SK-N-SH treated with all-trans-retinoic acid at 6 μM for 48 hours (cell line): ENCODE data around the gene RPL7A.

ENCODE experiments used
- ARNTL ChIP-seq: fragments of 450-650 bp; formaldehyde crosslinking; IDR thresholded peaks from 2 replicates; pipeline ENCODE4 v1.5.0; 2020; ENCODE audit warnings: low read depth, mild to moderate bottlenecking, moderate library complexity, borderline replicate concordance
- CREB5 ChIP-seq: fragments of 250-450 bp; sonication (Bioruptor Pico); IDR thresholded peaks from 2 replicates; pipeline ENCODE4 v1.5.1; 2020; ENCODE audit warnings: low read depth, mild to moderate bottlenecking, moderate library complexity
- PATZ1 ChIP-seq: fragments of 250-450 bp; sonication (Bioruptor Pico); IDR thresholded peaks from 2 replicates; pipeline ENCODE4 v1.8.0; 2020; ENCODE audit warnings: mild to moderate bottlenecking, moderate library complexity, borderline replicate concordance
- PPARA ChIP-seq: fragments of 250-450 bp; sonication (Bioruptor Pico); IDR thresholded peaks from 2 replicates; pipeline ENCODE4 v1.5.0; 2020; ENCODE audit warnings: mild to moderate bottlenecking, borderline replicate concordance
- ZFP30 ChIP-seq: fragments of 450-650 bp; formaldehyde crosslinking; IDR thresholded peaks from 2 replicates; pipeline ENCODE4 v1.5.0; 2022; ENCODE audit warnings: mild to moderate bottlenecking, moderate library complexity
- ZNF70 ChIP-seq: fragments of 450-650 bp; formaldehyde crosslinking; IDR thresholded peaks from 2 replicates; pipeline ENCODE4 v1.5.0; 2020; ENCODE audit warnings: mild to moderate bottlenecking, moderate library complexity

GRCh38 chr9:133393399-133393798 lies 45.4 kb downstream of the RPL7A start:
- TF ChIP-seq ZFP30 (CRISPR knock-in tag): no peak
- no peak for TF ChIP-seq ARNTL (CRISPR knock-in tag)
- no peak for TF ChIP-seq PATZ1 (CRISPR knock-in tag)
- no peak for TF ChIP-seq ZNF70 (CRISPR knock-in tag)
- no peak for TF ChIP-seq CREB5 (CRISPR knock-in tag)
- TF ChIP-seq PPARA (CRISPR knock-in tag): no peak
